Lung (tissue), 12 donors: ENCODE measurements around the gene KLHL29. TPM values are rescaled to one million over a fixed set of nuclear protein-coding genes. Genes with fewer than 3 reads are reported as not detected.

Experiments
- ATAC-seq: fragments of 200-7000 bp; cut with Tn5 transposase; one replicate; pipeline ENCODE4 v1.9.1; 2020; ENCODE audit warnings: moderate number of reproducible peaks; ENCODE audit not compliant: insufficient read depth, low FRiP score
- DNase-seq, 3 donors: peaks; one replicate each; pipeline ENCODE4 v3.0.0-alpha.2; 2013 to 2017
- H3K27ac ChIP-seq, 2 donors: one replicate each; pipeline ENCODE4 v1.5.1; 2013; ENCODE audit warnings: mild to moderate bottlenecking in 2 of 2, moderate library complexity in 2 of 2, control low read depth in 1 of 2, inconsistent platforms in 1 of 2, low read depth in 1 of 2, low read length in 1 of 2
- H3K27me3 ChIP-seq, 3 donors: one replicate each; pipeline ENCODE4 v1.5.1; 2013; ENCODE audit warnings: low read length in 2 of 3; ENCODE audit not compliant: control insufficient read depth in 3 of 3, insufficient read depth in 3 of 3
- H3K36me3 ChIP-seq, 4 donors: one replicate each; pipeline ENCODE4 v1.5.1; 2013; ENCODE audit warnings: low read length in 4 of 4, mild to moderate bottlenecking in 1 of 4, moderate library complexity in 1 of 4; ENCODE audit not compliant: control insufficient read depth in 4 of 4, insufficient read depth in 4 of 4
- H3K4me1 ChIP-seq, 5 donors: one replicate each; pipeline ENCODE4 v1.5.1; 2013; ENCODE audit warnings: low read length in 5 of 5, mild to moderate bottlenecking in 2 of 5, moderate library complexity in 1 of 5; ENCODE audit not compliant: control insufficient read depth in 5 of 5, insufficient read depth in 5 of 5
- H3K4me3 ChIP-seq: one replicate; pipeline ENCODE4 v1.5.1; 2013; ENCODE audit warnings: mild to moderate bottlenecking, control low read depth, moderate library complexity
- H3K9ac ChIP-seq, 2 donors: one replicate each; pipeline ENCODE4 v1.5.1; 2013; ENCODE audit warnings: low read length in 2 of 2, control low read depth in 1 of 2; ENCODE audit not compliant: insufficient read depth in 1 of 2
- H3K9me3 ChIP-seq, 4 donors: one replicate each; pipeline ENCODE4 v1.5.1; 2013; ENCODE audit warnings: low read length in 3 of 4, mild to moderate bottlenecking in 1 of 4, moderate library complexity in 1 of 4; ENCODE audit not compliant: control insufficient read depth in 4 of 4, insufficient read depth in 3 of 4
- WGBS, 2 donors: extraction: QIAGEN DNeasy Blood & Tissue Kit; methylation state at CpG; one replicate each; pipeline ENCODE4 v1.1.7; 2013; 5-methylcytosine and 5-hydroxymethylcytosine counted together
- polyA plus RNA-seq, 2 donors: library from polyadenylated mRNA; stranded (reverse); fragments of 200-250 nt; gene quantifications; one replicate each; pipeline ENCODE4 v1.2.1, GENCODE V29; 2013
- total RNA-seq, 2 donors: library from RNA; depleted of rRNA in 1 of 2; stranded (reverse); fragments of >200 nt in 1 of 2; gene quantifications; one replicate each; pipeline ENCODE4 v1.2.1, GENCODE V29; 2014 to 2021
- TF ChIP-seq, protein P1 (sequence below): IDR thresholded peaks from 2 replicates; pipeline ENCODE4 v1.5.1; 2012; ENCODE audit warnings: mild to moderate bottlenecking; ENCODE audit errors: control extremely low read depth, extremely low read depth
- donor health status: control.
- donor health status: control.
- donor health status: Bipolar disorder and iron deficiency.
- donor health status: healthy.
- donor health status: DM: yes; HTN: yes; CAD: no.

The KLHL29 gene
- total and polyA plus RNA-seq, 4 donors, result 2.7 to 16.2 (median 3.5) TPM

DNA sequence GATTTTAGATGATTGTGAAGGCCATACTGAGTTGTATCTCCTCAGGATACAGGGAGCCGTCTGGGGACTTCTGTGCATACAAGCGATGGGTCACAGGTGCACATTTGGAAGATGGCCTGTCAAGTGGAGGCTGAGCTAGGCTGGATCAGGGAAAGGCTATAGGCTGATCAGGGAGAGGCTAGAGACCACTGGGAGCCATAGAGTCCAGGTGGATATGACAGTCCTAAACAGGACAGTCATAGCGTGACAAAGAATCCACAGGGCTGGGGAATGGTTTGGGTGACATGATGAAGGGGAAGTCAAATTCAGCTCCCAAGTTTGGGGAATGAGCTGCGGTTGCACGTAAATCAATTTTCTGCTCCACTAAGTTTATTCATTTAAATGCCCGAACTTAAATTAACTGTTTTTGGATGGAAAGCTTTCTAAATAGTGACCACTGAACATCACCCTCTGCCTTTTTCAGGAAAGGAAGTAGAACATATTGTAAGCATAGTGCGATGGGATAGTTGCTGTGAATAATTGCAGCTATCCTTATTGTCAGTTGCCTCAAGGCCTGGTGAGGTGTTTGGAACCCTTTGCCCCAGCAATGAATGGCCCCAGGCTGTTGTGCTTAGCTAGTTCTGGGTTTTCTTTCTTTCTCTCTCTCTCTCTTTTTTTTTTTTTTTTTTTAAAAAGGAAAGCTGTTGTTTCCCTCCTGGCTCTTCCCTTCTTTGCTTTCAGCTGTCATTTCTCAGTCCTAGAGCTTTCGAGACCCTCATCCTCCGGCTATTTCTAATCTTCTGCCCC, 50.5 kb downstream of the KLHL29 start:
- TF ChIP-seq, protein P1, sequence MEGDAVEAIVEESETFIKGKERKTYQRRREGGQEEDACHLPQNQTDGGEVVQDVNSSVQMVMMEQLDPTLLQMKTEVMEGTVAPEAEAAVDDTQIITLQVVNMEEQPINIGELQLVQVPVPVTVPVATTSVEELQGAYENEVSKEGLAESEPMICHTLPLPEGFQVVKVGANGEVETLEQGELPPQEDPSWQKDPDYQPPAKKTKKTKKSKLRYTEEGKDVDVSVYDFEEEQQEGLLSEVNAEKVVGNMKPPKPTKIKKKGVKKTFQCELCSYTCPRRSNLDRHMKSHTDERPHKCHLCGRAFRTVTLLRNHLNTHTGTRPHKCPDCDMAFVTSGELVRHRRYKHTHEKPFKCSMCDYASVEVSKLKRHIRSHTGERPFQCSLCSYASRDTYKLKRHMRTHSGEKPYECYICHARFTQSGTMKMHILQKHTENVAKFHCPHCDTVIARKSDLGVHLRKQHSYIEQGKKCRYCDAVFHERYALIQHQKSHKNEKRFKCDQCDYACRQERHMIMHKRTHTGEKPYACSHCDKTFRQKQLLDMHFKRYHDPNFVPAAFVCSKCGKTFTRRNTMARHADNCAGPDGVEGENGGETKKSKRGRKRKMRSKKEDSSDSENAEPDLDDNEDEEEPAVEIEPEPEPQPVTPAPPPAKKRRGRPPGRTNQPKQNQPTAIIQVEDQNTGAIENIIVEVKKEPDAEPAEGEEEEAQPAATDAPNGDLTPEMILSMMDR, result no peak
- no peaks in the 10 kb centered on the region for H3K36me3 ChIP-seq
- H3K27me3 ChIP-seq, result no peaks in the 10 kb centered on the region
- H3K4me1 ChIP-seq, result no peaks in the 10 kb centered on the region
- ATAC-seq, result no peak
- DNase-seq, result no peak
- peaks cover 0 to 3% (median under 1%) of the 10 kb centered on the region in 4 donors for H3K9me3 ChIP-seq
- 80 to 83% methylated on average over 9 of the region's 9 CpGs for WGBS, 2 donors
- H3K4me3 ChIP-seq, result no peak overlapping the region
- H3K27ac ChIP-seq, result no peak overlapping the region
- H3K9ac ChIP-seq, result no peak overlapping the region

DNA sequence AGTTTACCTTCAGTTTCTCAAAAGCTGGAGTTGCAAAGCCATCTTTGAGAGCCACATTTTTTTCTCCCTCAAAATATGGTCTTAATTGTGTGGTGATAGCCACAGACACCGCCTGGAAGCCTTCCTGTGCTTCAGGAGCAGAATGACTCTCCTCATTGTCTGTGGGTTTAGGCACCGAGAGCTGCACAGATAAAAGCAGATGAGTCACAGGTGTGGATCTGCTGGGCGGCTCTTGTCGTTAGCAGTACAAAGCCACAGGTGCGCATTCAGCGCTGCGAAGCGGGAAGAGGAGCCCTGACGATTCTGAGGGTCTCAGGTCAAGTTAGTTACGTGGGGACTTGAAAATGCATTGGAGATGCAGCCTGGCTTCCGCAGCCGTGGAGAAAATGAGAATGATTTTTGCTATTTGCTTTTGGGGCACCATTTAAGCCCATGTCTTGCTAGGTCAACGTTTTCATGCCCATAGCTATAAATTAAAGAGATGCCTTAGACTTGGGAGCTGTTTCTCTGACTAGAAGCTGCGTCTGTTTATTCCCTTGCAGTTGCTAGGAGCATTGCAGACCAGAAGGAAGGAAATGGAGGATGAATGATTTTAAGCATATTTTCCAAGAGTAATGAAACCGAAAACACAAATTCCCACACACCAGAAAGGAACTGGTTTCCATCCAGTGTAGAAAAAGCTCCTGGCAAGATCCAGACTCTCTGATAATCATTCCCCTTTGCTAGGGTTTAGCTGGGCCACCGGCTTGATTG, 51.5 kb downstream of the KLHL29 start:
- peaks cover 0 to 3% (median 2%) of the 10 kb centered on the region in 4 donors for H3K9me3 ChIP-seq
- no peak overlapping the region for H3K4me3 ChIP-seq
- H3K9ac ChIP-seq, result no peak overlapping the region
- H3K27me3 ChIP-seq, result no peaks in the 10 kb centered on the region
- WGBS, 2 donors, result 64 to 65% methylated on average over 16 of the region's 16 CpGs
- TF ChIP-seq, protein P1, result no peak
- H3K4me1 ChIP-seq, result no peaks in the 10 kb centered on the region
- DNase-seq (no peak), ATAC-seq (no peak)
- no peaks in the 10 kb centered on the region for H3K36me3 ChIP-seq
- H3K27ac ChIP-seq, result no peak overlapping the region

DNA sequence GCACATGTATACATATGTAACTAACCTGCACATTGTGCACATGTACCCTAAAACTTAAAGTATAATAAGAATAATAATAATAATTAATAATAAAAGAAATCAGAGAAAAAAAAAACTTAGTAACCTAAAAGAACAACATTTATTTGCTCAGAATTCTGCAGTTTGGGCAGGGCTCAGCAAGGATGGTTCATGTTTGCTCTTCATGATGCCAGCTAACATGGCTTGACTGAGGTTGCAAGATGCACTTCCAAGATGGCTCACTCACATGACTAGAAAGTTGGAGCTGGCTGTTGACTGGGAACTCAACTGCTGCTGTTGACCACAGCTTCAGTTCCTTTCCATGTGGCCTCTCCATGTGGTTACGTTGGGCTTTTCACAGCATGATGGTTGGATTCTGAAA, 56.4 kb downstream of the KLHL29 start:
- Histone ChIP-seq H3K4me3 (no peak overlapping the region), H3K9me3 (peaks cover 2 to 5% (median 3%) of the 10 kb centered on the region in 4 donors), H3K4me1 (no peaks in the 10 kb centered on the region), H3K27ac (no peak overlapping the region), H3K27me3 (no peaks in the 10 kb centered on the region), H3K9ac (no peak overlapping the region), H3K36me3 (no peaks in the 10 kb centered on the region)
- DNase-seq (no peak), ATAC-seq (no peak)
- TF ChIP-seq, protein P1, result no peak
- WGBS, 2 donors, result 86 to 93% methylated on average over 1 of the region's 1 CpG
